Panc1 (cell line): Measurements from ENCODE around the gene IRF2. TPM values are rescaled to one million over a fixed set of nuclear protein-coding genes. Genes with fewer than 3 reads are reported as not detected.

Experiments used
- ATAC-seq: fragments of 200-7000 bp; cut with Tn5 transposase; 2 replicates; pipeline ENCODE4 v1.9.1; 2020; ENCODE audit warnings: mild to moderate bottlenecking, moderate library complexity
- BruUV-seq: library from RNA; stranded (reverse); fragments of 400-500 nt; replicated peaks from 2 replicates; lab custom pipeline; 2021; lab: Mats Ljungman, UMichigan
- CTCF ChIA-PET: fragments of 300-600 bp; sonication (Branson Sonifier 250); formaldehyde crosslinking; loops from one replicate; lab custom pipeline; 2022; ENCODE audit warnings: antibody characterized with exemption; lab: Charles Lee
- POLR2A ChIA-PET: fragments of 300-600 bp; sonication (Branson Sonifier 250); formaldehyde crosslinking; loops from one replicate; lab custom pipeline; 2022; ENCODE audit warnings: antibody characterized with exemption; lab: Charles Lee
- DNase-seq: peaks from one replicate; pipeline ENCODE4 v3.0.0-alpha.2; 2010; ENCODE audit warnings: low read depth, low spot score
- H3K27ac ChIP-seq: 2 replicates; pipeline ENCODE4 v1.5.1; 2011; ENCODE audit warnings: mild to moderate bottlenecking, low read length, inconsistent platforms
- H3K27me3 ChIP-seq: fragments of 200-500 bp; sonication (Bioruptor generic); 2 replicates; pipeline ENCODE4 v1.6.0; 2014; ENCODE audit warnings: low read length, inconsistent platforms; ENCODE audit not compliant: control insufficient read depth, insufficient read depth
- H3K36me3 ChIP-seq: fragments of 200-500 bp; sonication (Bioruptor generic); 2 replicates; pipeline ENCODE4 v1.5.1; 2014; ENCODE audit warnings: inconsistent platforms, mild to moderate bottlenecking, low read length, moderate library complexity; ENCODE audit not compliant: control insufficient read depth, insufficient read depth
- H3K4me1 ChIP-seq: 2 replicates; pipeline ENCODE4 v1.5.1; 2011; ENCODE audit warnings: inconsistent platforms, mild to moderate bottlenecking, low read length, moderate library complexity; ENCODE audit not compliant: control insufficient read depth, insufficient read depth
- H3K4me3 ChIP-seq, 2 experiments: 2 replicates each; pipeline ENCODE4 v1.5.1; 2011 to 2012; ENCODE audit warnings: low read depth in 2 of 2, low read length in 2 of 2, mild to moderate bottlenecking in 2 of 2, inconsistent platforms in 1 of 2, moderate library complexity in 1 of 2
- H3K9me3 ChIP-seq: fragments of 200-500 bp; sonication (Bioruptor generic); 2 replicates; pipeline ENCODE4 v1.5.1; 2014; ENCODE audit warnings: low read depth, mild to moderate bottlenecking, inconsistent platforms, low read length, moderate library complexity; ENCODE audit not compliant: control insufficient read depth, insufficient read depth
- POLR2AphosphoS5 ChIP-seq: IDR thresholded peaks from 2 replicates; pipeline ENCODE4 v1.6.1; 2012; ENCODE audit warnings: mild to moderate bottlenecking, low read depth, low read length, moderate library complexity
- SIN3A ChIP-seq: IDR thresholded peaks from 2 replicates; pipeline ENCODE4 v1.6.1; 2012; ENCODE audit warnings: low read depth, mild to moderate bottlenecking, low read length, moderate library complexity, borderline replicate concordance; ENCODE audit not compliant: insufficient read depth
- TCF7L2 ChIP-seq: IDR thresholded peaks from 2 replicates; pipeline ENCODE4 v1.6.1; 2011; ENCODE audit warnings: mild to moderate bottlenecking, low read depth, low read length, inconsistent platforms
- in situ Hi-C: cut with HindIII; loops from 2 replicates; pipeline ENCODE4 v1.10.0; 2016; ENCODE audit warnings: low sequenced_read_pairs, low pct_unique_long_range_greater_than_20kb
- intact Hi-C: fragments of 100-400 bp; cut with micrococcal nuclease; formaldehyde crosslinking; loops from one replicate; pipeline ENCODE4 v1.10.0; 2022; ENCODE audit not compliant: unreplicated experiment
- total RNA-seq: library from RNA; stranded (reverse); gene quantifications from one replicate; pipeline ENCODE4 v1.2.1, GENCODE V29; 2021; ENCODE audit not compliant: unreplicated experiment
- TF ChIP-seq, protein P1 (sequence below), 2 experiments: IDR thresholded peaks; 2 replicates each; pipeline ENCODE4 v1.6.1; 2011 to 2012; ENCODE audit warnings: low read depth in 2 of 2, control low read depth in 1 of 2, low read length in 1 of 2, mild to moderate bottlenecking in 1 of 2, moderate library complexity in 1 of 2; ENCODE audit not compliant: insufficient read depth in 1 of 2
- TF ChIP-seq, protein P2 (sequence below): fragments of 450-650 bp; IDR thresholded peaks from 2 replicates; pipeline ENCODE4 v1.5.1; 2017; ENCODE audit warnings: mild to moderate bottlenecking

Gene IRF2
- total RNA-seq, 1 experiment from 2014 or later, result 16.2 TPM

DNA sequence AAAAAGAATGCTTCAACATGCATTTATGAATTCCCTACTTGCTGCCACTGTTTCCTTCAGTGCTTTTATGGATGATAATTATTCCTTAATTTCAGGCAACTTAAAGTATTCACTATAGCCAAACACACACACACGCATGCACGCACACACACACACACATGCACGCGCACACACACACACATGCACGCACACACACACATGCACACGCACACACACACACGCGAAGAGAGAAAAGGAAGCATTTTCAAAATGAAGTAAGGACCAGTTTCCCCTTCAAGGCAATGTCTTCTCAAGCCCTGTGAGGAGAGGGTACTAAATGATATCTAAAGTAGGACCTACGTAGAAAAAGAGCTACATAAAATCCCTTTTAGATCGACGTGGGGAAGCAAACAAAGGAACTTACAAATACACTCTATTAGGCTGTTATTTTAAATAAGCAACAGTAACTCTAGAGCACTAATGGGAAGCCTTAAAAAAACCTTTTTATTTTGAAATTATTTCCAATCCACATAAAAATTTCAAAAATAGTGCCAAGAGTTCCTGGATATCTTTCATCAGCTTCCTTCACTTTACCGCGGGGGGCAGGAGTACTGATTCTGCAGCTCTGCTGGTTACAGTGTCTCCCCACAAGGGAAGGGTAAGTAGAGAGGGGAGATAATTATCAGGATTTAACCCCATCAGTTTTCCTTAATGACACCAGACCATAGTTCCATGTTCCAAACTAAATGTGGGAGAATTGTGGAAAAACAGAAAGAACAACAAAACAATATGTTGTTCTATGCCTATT is 13.7 kb downstream of the IRF2 start:
- BruUV-seq, result no TSS peak
- intact Hi-C loops, result no loop called here
- H3K27ac ChIP-seq, result no peak overlapping the region
- H3K36me3 ChIP-seq, result no peaks in the 10 kb centered on the region
- no peaks in the 10 kb centered on the region for H3K27me3 ChIP-seq
- no peak for ATAC-seq
- ChIA-PET POLR2A (no interaction called here), CTCF (no interaction called here)
- in situ Hi-C loops, result no loop called here
- DNase-seq, result no peak
- peaks cover 8% of the 10 kb centered on the region for H3K4me1 ChIP-seq
- TF ChIP-seq SIN3A (no peak), TCF7L2 (no peak), POLR2AphosphoS5 (no peak)
- TF ChIP-seq, protein P1, sequence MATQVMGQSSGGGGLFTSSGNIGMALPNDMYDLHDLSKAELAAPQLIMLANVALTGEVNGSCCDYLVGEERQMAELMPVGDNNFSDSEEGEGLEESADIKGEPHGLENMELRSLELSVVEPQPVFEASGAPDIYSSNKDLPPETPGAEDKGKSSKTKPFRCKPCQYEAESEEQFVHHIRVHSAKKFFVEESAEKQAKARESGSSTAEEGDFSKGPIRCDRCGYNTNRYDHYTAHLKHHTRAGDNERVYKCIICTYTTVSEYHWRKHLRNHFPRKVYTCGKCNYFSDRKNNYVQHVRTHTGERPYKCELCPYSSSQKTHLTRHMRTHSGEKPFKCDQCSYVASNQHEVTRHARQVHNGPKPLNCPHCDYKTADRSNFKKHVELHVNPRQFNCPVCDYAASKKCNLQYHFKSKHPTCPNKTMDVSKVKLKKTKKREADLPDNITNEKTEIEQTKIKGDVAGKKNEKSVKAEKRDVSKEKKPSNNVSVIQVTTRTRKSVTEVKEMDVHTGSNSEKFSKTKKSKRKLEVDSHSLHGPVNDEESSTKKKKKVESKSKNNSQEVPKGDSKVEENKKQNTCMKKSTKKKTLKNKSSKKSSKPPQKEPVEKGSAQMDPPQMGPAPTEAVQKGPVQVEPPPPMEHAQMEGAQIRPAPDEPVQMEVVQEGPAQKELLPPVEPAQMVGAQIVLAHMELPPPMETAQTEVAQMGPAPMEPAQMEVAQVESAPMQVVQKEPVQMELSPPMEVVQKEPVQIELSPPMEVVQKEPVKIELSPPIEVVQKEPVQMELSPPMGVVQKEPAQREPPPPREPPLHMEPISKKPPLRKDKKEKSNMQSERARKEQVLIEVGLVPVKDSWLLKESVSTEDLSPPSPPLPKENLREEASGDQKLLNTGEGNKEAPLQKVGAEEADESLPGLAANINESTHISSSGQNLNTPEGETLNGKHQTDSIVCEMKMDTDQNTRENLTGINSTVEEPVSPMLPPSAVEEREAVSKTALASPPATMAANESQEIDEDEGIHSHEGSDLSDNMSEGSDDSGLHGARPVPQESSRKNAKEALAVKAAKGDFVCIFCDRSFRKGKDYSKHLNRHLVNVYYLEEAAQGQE (IDR thresholded peaks at IDR 0.05; ENCODE audit: insufficient read depth in 1 of 2, low read depth in 2 of 2, low read length in 1 of 2), result no peak
- TF ChIP-seq, protein P2, sequence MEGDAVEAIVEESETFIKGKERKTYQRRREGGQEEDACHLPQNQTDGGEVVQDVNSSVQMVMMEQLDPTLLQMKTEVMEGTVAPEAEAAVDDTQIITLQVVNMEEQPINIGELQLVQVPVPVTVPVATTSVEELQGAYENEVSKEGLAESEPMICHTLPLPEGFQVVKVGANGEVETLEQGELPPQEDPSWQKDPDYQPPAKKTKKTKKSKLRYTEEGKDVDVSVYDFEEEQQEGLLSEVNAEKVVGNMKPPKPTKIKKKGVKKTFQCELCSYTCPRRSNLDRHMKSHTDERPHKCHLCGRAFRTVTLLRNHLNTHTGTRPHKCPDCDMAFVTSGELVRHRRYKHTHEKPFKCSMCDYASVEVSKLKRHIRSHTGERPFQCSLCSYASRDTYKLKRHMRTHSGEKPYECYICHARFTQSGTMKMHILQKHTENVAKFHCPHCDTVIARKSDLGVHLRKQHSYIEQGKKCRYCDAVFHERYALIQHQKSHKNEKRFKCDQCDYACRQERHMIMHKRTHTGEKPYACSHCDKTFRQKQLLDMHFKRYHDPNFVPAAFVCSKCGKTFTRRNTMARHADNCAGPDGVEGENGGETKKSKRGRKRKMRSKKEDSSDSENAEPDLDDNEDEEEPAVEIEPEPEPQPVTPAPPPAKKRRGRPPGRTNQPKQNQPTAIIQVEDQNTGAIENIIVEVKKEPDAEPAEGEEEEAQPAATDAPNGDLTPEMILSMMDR, result no peak
- no peaks in the 10 kb centered on the region for H3K9me3 ChIP-seq
- H3K4me3 ChIP-seq, result no peak overlapping the region

DNA sequence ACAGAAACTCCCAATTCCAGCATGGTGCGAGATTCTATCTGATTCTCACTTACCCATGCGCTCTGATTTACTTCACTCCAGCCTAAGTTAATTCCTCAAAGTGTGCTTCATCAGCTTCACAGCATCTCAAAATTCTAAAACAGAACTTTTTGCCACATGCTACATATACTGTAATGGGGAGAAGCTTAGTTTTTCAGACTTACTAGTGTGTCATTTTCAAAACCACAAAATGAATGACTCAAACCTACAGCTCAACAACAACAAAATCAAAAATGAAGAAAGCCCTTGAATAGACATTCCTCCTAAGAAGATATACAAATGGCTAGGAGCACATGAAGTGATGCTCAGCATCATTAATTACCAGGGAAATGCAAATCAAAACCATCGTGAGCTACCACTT is 14.9 kb downstream of the IRF2 start:
- H3K4me3 ChIP-seq, result no peak overlapping the region
- H3K27me3 ChIP-seq, result no peaks in the 10 kb centered on the region
- in situ Hi-C loops, result no loop called here
- POLR2A ChIA-PET, result no interaction called here
- DNase-seq (no peak), ATAC-seq (no peak)
- TF ChIP-seq SIN3A (no peak), TCF7L2 (no peak), POLR2AphosphoS5 (no peak)
- TF ChIP-seq, protein P1 (IDR thresholded peaks at IDR 0.05; ENCODE audit: insufficient read depth in 1 of 2, low read depth in 2 of 2, low read length in 1 of 2), result no peak
- TF ChIP-seq, protein P2, result no peak
- H3K27ac ChIP-seq, result no peak overlapping the region
- H3K9me3 ChIP-seq, result no peaks in the 10 kb centered on the region
- intact Hi-C loops, result no loop called here
- BruUV-seq, result no TSS peak
- H3K36me3 ChIP-seq, result no peaks in the 10 kb centered on the region
- CTCF ChIA-PET, result no interaction called here
- peaks cover 9% of the 10 kb centered on the region for H3K4me1 ChIP-seq
